Fibroblast of the aortic adventitia (primary cell): ENCODE results near the gene SERPINH1. TPM values are rescaled to one million over a fixed set of nuclear protein-coding genes. Genes with fewer than 3 reads are reported as not detected.

ENCODE experiments used
- DNase-seq: peaks from one replicate; pipeline ENCODE4 v3.0.0-alpha.2; 2010; ENCODE audit warnings: low read depth
- H3K4me3 ChIP-seq: 2 replicates; pipeline ENCODE4 v1.5.1; 2011; ENCODE audit warnings: low read depth, mild to moderate bottlenecking, control low read depth, low read length, moderate library complexity
- total RNA-seq: library from RNA; depleted of rRNA; stranded (reverse); fragments of >200 nt; gene quantifications from 2 replicates; pipeline ENCODE4 v1.2.3, GENCODE V29; 2012; ENCODE audit warnings: low replicate concordance
- TF ChIP-seq, protein P1 (sequence below): IDR thresholded peaks from 2 replicates; pipeline ENCODE4 v1.5.1; 2011; ENCODE audit warnings: mild to moderate bottlenecking, low read length, control low read depth, inconsistent platforms; ENCODE audit not compliant: insufficient read depth

SERPINH1 gene
- total RNA-seq, 1 donor: 497 TPM

DNA sequence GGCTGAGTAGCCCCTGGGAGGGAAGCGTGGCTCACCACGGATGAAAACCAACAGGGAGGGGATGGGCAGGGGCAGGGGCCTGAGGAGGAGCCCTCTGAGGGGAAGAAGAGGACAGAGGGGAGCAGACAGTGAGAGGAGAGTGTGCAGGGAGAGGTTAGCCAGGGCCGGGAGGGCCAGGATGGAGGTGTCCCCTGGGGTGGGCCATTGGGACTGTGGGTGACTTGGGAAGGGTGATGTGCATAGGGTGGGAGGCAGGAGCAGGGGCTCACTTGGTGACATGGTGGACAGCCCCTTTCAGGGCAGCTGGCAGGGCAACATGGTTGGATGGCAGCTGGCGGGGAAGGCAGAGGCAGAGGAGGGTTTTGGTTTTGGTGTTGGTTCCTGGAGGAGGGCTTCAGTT, 30.7 kb upstream of the SERPINH1 start:
- H3K4me3 ChIP-seq: no peak overlapping the region
- no peak for DNase-seq
- TF ChIP-seq, protein P1, sequence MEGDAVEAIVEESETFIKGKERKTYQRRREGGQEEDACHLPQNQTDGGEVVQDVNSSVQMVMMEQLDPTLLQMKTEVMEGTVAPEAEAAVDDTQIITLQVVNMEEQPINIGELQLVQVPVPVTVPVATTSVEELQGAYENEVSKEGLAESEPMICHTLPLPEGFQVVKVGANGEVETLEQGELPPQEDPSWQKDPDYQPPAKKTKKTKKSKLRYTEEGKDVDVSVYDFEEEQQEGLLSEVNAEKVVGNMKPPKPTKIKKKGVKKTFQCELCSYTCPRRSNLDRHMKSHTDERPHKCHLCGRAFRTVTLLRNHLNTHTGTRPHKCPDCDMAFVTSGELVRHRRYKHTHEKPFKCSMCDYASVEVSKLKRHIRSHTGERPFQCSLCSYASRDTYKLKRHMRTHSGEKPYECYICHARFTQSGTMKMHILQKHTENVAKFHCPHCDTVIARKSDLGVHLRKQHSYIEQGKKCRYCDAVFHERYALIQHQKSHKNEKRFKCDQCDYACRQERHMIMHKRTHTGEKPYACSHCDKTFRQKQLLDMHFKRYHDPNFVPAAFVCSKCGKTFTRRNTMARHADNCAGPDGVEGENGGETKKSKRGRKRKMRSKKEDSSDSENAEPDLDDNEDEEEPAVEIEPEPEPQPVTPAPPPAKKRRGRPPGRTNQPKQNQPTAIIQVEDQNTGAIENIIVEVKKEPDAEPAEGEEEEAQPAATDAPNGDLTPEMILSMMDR: no peak

DNA sequence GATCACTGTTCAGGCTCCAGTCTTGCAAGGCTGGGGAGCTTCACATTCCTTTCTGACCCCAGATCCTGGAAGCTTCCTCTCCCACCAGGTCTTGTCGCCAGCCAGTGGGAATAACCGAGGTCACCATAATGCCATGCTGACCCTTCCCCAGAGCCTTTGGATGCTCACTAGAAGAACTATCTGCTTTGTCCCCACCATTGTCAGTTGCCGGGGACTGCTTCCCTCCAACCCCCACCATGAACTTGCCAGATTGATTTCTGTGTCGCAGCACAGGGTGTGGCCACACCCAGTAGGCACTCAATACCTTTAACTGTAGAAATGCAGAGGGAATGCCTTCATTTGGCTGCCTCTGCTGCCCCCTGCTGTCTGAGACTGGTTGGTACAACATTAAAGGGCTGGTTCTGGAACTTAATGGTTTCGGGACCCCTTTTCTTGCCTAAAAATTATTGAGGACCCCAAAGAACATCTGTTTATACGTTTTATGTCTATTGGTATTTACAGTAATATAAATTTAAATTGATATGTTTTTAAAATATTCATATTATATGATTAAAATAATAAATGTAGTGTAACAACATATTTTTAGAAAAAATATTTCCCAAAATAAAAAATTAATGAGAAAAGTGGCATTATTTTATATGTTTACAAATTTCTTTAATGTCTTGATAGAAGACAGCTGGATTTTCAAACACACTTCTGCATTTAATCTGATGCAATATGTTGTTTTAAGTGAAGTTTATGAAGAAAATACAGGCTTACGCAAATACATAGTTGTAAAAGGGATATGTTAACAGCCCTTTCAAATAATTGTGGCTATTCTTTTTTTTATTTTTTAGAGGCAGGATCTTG, 29.6 kb upstream of the SERPINH1 start:
- TF ChIP-seq, protein P1: peak; percentile 79
- DNase-seq: peak; percentile 67
- no peak overlapping the region for H3K4me3 ChIP-seq

DNA sequence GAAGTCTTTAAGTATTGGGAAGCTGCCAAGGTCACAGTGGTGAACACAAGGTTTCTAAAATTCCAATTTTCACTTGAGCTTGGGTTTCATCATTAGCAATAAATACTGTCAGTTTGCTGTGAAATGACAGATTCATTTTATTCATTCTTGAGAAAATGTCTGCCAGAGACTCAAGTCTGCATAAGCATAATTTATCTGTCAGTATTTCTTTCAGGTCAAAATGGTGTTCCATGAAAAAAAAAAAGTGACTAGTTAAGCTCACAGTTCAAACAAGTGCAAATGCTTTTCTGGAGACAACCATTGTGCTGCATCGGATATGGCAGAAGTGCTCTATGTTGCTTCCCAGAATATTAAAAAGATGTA, 28.2 kb upstream of the SERPINH1 start:
- no peak for DNase-seq
- no peak overlapping the region for H3K4me3 ChIP-seq
- TF ChIP-seq, protein P1: no peak

DNA sequence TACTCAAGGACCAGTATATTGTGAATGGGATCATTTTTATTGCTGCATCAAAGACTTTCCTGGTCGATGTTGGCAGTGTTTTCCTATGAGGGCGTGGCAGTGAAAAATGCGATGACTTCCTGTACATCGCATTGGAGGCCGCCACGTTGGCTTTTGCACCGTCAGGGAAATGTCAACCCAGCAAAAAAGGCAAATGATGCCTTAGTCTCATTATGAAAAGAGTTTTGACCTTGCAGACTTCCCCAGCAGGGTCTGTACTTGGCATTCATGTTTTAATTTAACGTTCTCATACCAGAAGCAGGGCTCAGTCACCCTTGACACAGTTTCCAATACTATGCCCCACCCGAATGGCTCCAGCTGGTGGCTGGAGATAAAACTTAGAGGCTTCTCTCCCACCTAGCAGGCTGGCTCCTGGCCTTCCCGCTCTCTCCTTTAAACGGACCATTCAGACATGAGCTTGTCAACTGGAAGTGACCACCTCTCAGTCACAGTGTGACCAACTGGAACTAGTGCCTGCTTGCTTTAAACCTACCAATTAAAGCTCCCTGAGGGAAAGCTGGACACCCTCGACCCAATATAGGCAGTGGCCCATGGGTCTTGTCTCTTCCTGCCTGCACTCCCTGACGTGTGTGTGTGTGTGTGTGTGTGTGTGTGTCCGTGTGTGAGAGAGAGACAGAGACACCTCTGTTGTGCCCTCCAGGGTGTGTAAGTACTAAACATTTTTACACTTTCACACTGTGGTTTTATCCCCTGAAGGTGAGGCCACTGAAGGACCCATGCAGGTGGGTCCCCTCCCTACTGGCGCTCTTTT, 27.6 kb upstream of the SERPINH1 start:
- no peak for DNase-seq
- no peak overlapping the region for H3K4me3 ChIP-seq
- TF ChIP-seq, protein P1: no peak

DNA sequence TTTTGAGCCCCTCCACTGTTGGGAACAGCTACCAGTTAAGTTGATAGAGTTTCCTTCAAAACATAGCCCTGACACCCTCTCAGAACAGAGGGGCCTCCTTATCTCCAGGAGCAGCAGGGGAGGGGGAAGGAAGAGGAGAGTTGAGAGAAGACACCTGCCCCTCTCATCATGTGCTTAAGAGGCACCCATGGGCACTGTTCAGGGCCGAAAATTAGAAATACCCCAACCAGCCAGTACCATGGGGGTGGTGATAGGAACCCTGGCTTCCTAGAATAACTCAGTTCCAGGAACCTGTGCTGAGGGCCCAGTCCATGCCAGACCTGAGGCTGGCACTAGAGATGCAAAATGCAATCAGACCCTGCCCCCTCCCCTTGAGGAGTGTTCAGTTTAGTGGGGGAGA, 27.0 kb upstream of the SERPINH1 start:
- no peak overlapping the region for H3K4me3 ChIP-seq
- TF ChIP-seq, protein P1: no peak
- no peak for DNase-seq

DNA sequence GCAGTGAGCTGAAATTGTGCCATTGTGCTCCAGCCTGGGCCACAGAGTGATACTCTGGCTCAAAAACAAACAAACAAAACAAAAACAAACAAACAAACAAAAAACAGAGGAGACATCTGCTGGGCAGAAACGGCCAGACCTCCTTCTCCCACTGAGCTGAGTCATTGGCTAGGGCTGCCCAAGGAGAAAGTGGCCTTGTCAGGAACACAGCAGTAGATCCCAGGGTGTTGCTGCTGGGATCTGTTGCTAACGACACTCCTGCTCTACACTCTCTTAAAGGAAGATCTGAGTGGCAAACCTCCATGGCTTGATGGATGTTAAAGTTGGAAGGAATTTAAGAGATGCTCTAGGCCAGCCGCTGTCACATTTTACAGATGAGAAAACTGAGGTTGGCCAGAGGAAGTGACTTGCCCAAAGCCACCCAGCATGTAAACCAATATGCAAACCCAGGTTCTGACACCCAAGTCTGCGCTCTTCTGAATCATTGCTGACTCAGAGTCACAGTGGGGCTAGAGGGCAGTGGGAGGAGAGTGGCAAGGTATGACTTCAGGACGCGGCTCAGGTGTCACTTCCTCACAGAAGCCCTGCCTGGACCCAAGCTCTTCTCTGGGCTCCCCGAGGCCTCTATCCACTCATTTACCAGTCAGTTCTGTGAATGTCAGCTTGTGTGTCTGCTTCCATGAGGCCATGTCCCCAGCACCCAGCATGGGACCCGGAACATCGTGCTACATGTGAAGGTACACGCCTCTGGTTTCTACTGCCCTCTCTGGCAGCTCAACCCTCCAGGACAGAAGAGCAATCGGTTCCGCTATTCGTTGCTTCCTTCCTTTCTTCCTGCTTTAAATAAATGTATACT, 25.0 kb upstream of the SERPINH1 start:
- H3K4me3 ChIP-seq: no peak overlapping the region
- no peak for DNase-seq
- TF ChIP-seq, protein P1: no peak
